Fibroblast of skin of back (primary cell): Measurements from ENCODE around the gene AOX1. TPM values are rescaled to one million over a fixed set of nuclear protein-coding genes. Genes with fewer than 3 reads are reported as not detected.
A peak's percentile ranks its signal among the peaks of the same experiment; 100 is the strongest.
"Not testable (repeated sequence)": the region's sequence is repeated elsewhere in the genome, so short reads cannot be mapped to it uniquely, and the experiment has no call there.

Experiments used
- DNase-seq: peaks from one replicate; pipeline ENCODE4 v3.0.0-alpha.2; 2013
- polyA plus RNA-seq, 2 experiments: library from polyadenylated mRNA; unstranded; fragments of 120-200 nt; gene quantifications; one replicate each; pipeline ENCODE4 v1.2.1, GENCODE V29; 2013; ENCODE audit not compliant: insufficient read length in 2 of 2

AOX1 gene
- 17.8 TPM for polyA plus RNA-seq (2013, experiment 1 of 2; ENCODE audit: insufficient read length)
- polyA plus RNA-seq (2013, experiment 2 of 2; ENCODE audit: insufficient read length), result 7.2 TPM

DNA sequence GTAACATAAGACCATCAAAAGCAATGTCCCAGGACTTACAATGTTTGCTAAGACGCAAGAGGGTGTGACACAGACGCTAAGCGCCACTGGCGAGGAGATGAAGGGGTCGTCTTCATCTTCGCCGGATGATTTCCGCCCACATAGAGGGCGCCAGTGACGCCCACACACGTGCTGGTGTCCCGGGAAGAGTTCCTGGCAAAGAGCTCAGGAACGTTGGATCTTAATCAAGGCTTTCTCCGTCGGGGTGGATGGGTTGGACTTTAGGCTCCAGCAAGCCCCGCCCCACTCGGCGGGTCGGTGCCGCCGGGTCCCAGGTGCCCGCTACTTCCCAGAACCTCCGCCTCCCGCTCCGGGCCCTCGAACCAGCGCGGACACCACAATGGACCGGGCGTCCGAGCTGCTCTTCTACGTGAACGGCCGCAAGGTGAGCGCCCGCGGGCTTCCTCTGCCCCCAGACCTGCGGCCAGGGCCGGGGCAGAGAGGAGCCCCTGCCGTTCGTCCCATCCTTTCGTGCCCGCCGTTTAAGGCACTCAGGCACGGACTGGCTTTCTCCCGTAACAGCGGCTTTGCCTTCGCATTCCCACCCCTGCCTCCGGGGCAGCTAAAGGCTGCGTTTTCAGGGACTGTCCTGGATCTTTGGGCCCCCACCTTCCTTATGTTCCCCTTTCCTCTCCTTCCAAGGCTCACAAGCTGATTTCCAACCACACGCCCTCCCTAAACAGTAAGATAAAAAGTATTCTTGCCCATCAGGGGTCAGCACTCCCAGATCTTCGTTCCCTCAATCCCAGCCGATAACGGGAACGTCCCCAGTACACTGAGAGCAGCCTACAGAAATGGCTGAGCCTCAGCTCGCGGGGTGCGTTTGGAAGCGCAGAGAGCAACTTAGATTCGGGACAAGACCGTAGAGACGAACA lies at the start of gene AOX1:
AOX1 (plus strand) TSS at position 285 of the 914 bp plus-strand sequence; CDS start at position 380, 95 bp downstream.
- peak; percentile 66 for DNase-seq

GRCh38 chr2:200538139-200538538 lies 47.7 kb upstream of the AOX1 start:
- no peak for DNase-seq

DNA sequence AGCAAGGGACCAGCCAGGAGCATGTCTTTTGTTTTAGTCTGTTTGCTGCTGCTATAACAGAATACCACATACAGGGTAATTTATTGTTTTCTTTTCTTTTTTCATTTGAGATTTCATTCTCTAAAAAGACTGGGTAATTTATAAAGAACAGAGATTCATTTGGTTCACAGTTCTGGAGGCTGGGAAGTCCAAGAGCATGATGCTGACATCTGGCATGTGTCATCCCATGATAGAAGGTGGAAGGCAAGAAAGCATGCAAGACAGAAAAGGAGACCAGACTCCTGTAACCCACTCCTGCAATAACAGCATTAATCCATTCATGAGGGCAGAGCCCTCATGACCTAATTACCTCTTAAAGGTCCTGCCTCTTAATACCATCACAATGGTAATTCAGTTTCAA lies 45.0 kb upstream of the AOX1 start:
- DNase-seq, result no peak

DNA sequence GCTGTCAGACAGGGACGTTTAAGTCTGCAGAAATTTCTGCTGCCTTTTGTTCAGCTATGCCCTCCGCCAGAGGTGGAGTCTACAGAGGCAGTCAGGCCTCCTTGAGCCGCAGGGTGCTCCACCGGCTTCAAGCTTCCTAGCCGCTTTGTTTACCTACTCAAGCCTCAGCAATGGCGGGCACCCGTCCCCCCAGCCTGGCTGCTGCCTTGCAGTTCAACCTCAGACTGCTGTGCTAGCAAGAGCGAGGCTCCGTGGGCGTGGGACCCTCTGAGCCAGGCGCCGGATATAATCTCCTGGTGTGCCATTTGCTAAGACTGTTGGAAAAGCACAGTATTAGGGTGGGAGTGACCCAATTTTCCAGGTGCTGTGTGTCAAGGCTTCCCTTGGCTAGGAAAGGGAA lies 19.2 kb upstream of the AOX1 start:
- not testable (repeated sequence) for DNase-seq

- DNase-seq, result no peak
Measured at GRCh38 chr2:200567932-200568331, 17.9 kb upstream of the AOX1 start.

GRCh38 chr2:200575957-200576356 lies 9.9 kb upstream of the AOX1 start:
- DNase-seq, result peak; percentile 32

- DNase-seq, result no peak
Measured at GRCh38 chr2:200577027-200577426, 8.8 kb upstream of the AOX1 start.

GRCh38 chr2:200578778-200579177 lies 7.0 kb upstream of the AOX1 start:
- peak; percentile 51 for DNase-seq

GRCh38 chr2:200584639-200585038 lies 1.2 kb upstream of the AOX1 start:
- DNase-seq, result no peak

DNA sequence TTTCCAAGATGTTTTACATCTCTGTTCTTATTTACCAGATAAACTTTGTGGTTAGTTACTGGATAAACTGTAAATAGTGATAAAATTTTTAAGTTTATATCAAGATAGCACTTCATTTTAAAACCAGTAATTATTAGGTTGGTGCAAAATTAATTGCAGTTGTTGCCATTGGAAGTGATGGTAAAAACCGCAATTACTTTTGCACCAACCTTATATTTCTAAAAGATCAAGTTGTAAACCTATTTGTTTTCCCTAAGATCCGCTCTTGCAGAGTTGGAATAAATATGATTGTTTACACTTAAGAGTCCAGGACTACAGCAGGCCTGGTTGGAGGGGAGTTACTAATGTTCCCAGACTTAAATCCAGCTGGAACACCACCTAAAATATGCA lies 479 bp upstream of the AOX1 start:
- no peak for DNase-seq

GRCh38 chr2:200586644-200586975 lies 796 bp downstream of the AOX1 start:
- no peak for DNase-seq

- DNase-seq, result no peak
Measured at GRCh38 chr2:200587007-200587616, 1.3 kb downstream of the AOX1 start.

DNA sequence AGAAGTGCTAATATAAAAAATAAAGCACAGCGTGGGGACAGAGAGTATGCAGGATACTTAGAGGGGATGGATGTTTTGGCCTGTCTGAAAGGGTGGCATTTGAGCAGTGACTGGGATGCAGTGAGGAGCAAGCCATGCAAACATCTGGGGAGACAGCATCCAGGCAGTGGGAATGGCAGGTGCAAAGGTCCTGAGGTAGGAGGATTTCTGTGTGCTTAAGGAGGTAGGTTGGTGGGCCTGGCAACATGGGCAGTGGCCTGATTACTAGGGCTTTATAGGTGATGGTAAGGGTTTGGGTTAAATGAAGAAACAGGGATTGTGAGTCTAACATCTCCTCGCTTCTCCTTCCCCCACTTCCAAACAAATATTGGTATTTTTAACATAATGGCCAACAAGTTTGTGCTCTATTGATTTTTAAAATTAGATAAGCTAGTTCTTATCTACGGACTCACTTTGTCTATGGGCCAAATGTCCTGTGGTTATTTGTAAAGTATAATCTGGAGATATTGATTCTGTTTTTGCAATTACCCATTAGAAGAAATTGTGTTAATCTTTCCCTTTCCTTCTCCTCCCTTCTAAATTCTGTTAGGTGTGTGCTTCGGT lies 2.4 kb downstream of the AOX1 start:
- no peak for DNase-seq

GRCh38 chr2:200590090-200590489 lies 4.3 kb downstream of the AOX1 start:
- no peak for DNase-seq

DNA sequence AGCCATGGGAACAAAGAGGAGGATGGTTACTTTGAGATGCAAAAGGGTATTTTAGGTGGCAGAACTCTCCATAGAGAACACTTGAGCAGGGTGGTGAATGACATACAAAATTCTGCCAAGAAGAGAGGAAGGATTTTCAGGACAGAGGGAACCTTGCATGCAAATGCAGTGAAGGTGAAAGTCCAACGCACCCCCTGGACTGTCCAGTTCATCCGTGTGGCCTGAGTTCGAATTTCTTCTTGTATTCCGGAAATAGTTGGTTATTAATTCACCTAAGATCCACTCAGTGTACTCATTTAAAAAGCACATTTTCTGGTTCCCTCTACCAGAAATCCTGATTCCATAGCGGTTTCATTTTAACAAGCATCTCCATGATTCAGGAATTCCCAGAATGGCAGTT lies 5.5 kb downstream of the AOX1 start:
- no peak for DNase-seq

DNA sequence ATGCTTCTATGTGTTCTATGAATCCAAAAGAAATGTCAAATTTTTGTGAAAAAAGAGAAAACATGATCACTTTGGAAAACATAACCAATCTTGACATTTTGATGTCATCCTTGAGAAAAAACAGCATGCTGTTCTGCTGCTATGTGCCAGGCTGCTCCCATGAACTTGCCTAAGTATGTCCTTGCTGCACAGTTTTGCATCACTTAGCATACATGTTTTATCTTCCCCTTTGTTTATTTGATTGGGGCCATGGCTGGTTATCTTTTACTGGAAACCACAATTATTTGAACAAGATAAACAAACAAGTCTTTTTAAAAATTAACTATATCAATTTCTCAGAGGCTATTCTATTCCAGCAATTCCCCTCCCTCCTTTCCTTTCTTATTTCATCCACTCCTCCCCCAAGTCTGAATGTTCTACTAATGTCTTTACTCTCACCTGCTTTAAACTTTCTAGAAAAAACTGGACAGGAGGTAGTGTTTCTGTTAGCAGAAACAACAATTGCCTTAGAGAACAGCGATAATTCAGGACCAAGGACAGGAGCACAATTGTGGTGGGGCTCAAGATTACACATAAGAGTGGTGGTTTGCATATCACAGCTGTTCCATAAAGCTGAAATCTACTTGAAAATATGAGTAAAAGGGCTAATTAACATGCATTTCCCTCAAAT lies 6.7 kb downstream of the AOX1 start:
- peak; percentile 41 for DNase-seq

DNA sequence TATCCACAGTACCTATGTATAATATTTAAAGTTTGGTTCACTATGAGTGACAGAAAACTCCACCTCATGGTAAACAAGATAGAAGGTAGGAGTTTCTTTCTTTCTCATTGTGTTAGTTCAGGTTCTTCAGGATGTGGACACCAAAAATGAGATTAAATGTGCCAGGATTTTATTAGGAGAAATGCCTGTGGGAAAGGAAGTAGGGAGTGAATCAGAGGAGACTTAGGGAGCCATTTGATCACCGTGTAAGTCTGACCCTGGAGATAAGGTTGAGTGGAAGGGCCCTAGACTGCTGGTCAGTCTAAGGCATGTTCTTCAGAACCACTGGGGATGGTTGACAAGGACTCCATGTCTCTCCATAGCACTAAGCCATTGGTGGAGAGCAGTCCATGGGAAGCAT lies 8.1 kb downstream of the AOX1 start:
- no peak for DNase-seq

- no peak for DNase-seq
Measured at GRCh38 chr2:200595913-200596312, 10.1 kb downstream of the AOX1 start.

DNA sequence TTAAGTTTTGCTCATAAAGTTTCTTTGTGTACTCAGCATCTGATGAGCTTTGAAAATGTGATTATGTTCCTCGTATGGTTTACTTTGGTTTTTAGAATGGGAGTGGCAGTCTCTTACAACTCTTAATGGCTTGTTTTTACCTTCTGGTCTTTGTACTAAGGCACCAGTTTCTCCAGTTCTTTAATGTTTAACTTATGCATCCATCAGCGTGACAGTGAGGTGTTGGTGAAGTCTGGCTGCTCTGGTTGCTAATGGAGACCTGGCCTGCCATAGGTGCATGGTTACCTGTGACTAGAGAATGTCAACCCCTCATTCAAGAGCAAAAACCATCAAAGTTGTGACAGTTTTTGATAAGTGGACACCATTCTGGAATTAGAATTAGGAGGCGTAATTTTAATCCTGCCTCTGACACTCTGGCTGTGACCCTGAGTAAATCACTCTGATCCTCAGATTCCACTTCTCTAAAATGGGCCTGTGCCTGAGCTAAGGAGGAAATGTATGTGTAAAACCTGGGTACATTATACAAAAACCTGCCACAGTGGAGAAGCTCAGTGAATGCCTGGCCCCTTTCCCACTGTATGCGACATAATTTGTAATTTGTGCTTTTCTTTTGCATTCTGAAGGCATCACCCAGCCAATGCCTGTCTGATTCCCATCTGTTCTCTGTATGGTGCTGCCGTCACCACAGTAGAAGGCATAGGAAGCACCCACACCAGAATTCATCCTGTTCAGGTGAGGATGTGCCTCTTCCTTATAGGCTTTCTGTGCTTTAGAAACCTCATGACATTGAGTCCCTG lies 11.2 kb downstream of the AOX1 start:
- no peak for DNase-seq

DNA sequence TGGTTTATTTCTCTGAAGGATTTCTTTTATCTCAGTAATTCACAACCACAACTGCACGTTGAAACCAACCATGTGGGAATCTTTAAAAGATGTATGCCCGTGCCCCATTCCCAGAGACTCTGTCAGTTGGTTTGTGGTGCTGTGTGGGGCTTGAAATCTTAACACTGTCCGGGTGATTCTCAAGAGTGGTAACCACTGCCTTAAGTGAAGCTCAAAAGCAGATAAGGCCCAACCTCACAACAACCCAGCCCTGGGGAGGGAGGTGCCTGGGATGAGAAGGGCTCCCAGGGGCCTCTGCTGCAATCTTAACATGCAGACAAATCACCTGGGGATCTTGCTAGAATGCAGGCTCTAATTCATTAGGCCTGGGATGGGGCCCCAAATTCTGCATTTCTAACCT lies 13.4 kb downstream of the AOX1 start:
- DNase-seq, result no peak

DNA sequence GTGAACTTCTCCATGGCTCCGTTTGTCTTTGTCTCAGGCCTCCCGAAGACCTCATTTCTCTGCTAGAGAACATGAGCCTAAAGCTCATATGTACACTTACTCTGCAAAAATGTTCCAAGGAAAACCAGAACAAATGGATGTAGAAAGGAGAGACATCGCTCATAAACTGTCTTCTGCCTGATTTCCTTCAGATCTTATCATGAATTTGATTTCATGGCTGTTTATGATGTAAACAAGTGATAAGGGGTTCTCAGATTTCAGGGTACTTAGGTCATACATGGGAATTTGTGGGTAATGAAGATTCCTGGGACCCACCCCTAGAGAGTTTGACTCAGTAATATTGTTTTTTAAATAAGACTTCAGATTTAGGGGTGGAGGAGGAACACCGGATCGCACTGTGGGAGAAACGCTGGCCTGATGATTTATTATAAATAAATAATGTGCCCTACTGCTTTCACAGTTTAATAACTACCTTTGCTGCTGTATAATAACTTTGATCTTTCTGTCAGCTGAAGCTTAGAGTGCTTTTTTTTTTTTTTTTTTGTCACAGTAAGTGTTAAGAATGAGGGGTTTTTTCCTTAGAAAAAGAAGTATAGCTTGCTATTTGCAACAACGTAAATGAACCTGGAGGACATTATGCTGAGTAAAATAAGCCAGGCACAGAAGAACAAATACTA lies 14.9 kb downstream of the AOX1 start:
- no peak for DNase-seq

DNA sequence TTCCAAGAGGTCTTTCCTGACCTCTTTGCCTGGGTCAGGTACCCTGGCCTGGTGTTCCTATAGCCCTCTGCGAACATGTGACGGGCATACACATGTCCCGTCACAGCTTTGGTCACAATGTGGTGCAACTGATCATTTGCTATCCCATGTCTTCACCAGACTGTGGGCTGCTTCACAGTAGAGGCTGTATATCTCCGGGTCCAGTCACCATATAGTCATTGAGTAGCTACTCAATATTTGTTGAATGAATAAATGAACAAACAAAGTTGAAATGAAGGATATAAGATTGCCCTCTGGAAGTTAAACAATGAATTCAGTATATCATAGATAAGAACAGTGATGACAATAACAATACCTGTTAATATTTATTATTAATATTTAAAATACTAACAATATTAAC lies 16.8 kb downstream of the AOX1 start:
- DNase-seq, result no peak
